Activated T-helper 1 cell treated with anti-CD3 and anti-CD28 coated beads, Interleukin-2, amount 50 U/mL, for 16 hours (primary cell): Measurements from ENCODE around the gene LSM2.

ENCODE experiments used
- DNase-seq, 2 donors: peaks; one replicate each; pipeline ENCODE4 v3.0.0-alpha.2; 2020; ENCODE audit warnings: low read depth in 1 of 2, low spot score in 1 of 2

Gene LSM2

DNA sequence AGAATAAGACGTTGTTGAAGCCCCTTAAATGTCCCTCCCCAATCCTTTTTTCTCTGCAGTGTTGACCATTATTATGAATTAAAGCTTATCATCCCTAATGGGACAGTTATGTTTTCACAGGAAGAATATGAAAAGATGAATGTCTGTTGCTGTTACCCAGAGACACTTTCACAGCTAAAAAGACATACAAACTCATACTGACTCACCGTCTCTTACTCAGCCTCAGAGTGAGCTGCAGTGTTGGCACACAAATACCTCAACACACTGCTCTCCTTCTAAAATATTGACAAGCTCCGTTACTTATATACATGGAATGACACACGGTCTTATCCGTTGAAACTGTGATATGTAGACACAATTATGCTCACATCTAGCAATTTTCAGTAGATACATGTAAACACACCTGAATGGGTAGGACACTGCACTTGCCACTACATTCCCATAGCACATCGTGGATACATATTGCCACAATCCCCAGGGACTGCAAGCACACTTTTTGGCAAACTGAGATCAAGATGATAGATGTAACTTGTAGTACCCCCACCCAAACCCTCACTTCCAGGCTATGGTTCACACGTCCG, 53.9 kb downstream of the LSM2 start:
- no peak for DNase-seq

- DNase-seq: no peak
Observed at GRCh38 chr6:31750411-31751022, 56.2 kb downstream of the LSM2 start.

DNA sequence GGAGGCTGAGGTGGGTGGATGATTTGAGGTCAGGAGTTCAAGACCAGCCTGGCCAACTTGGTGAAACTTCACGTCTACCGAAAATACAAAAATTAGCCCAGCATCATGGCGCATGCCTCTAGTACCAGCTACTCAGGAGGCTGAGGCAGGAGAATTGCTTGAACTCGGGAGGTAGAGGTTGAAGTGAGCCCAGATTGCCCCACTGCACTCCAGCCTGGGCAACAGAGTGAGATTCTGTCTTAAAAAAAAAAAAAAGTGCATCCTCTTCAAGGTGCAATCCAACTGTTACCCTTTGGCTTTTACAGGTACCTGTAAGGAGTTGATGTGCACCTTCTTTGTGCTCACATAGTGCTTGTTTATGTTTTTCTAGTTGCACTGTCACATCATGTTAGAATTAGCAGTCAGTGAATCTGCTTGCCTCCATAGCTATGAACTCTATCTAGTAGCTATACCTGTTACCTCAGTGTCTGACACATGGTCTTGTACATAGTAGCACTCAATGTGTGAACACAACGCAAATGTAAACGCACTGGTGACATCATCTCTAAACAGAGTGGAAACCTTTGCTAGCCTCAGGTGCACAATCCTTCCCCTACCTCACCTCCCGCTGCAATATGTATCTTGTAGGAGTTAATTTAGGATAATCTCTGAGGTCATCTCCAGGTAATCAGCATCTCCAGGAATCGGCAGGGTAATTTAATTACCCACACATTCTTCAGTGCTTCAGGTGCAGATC, 57.3 kb downstream of the LSM2 start:
- DNase-seq: no peak
